T-helper 2 cell treated with Interferon-gamma antibody and Interleukin-4, amounts not matched to agents 100 ng/mL and 5 ng/mL, for 36 hours (primary cell): ENCODE results near the gene P3H2. TPM values are rescaled to one million over a fixed set of nuclear protein-coding genes. Genes with fewer than 3 reads are reported as not detected.

Source experiments
- intact Hi-C: fragments of 100-400 bp; cut with micrococcal nuclease; formaldehyde crosslinking; loops from one replicate; pipeline ENCODE4 v1.15.1; 2023
- total RNA-seq: library from RNA; stranded (reverse); gene quantifications from 2 replicates; pipeline ENCODE4 v1.2.3, GENCODE V29; 2022

P3H2 gene
- total RNA-seq, 1 donor from 2014 or later, result not detected

GRCh38 chr3:190017521-190018288, 103.0 kb downstream of the P3H2 start:
- intact Hi-C loops, result no loop called here

- intact Hi-C loops, result no loop called here
Measured at GRCh38 chr3:190016966-190017365, 103.7 kb downstream of the P3H2 start.

DNA sequence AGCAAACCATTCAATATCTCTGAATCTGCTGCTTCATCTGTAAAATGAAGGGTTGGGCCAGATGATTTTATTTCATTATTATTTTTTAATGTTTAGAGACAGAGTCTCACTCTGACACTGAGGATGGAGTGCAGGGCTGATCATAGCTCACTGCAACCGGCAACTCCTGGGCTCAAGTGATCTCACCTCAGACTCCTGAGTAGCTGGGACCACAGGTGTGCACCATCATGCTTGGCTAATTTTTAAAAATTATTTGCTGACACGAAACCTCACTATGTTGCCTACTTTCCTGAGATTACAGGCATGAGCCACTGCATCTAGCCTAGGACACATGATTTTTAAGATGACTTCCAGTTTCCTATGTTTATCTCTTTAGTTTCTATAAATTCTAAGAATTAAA, 105.8 kb downstream of the P3H2 start:
- intact Hi-C loops, result no loop called here

- intact Hi-C loops, result no loop called here
Measured at GRCh38 chr3:190013943-190014924, 106.5 kb downstream of the P3H2 start.

- intact Hi-C loops, result no loop called here
Measured at GRCh38 chr3:190012784-190013183, 107.9 kb downstream of the P3H2 start.

DNA sequence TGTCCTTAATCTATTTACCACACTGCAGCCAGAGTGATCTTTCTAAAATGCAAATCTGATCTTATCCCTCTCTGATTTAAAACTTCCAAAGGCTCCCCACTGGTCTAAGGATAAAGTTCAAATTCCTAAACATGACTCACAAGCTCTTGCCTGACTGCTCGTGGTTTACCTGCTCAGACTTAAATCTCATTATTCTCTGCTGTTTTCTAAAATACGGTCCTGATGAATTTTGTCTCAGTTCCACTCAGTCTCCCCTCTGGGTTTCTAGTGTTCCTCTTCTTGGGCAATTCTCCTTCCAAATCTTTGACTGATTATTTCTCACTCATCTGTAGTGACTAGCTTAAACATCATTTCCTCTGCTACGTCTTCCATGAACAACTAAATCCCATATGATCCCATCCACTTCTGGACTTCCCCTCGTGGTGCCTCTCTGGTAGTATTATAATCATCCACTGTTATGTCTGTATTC, 108.3 kb downstream of the P3H2 start:
- intact Hi-C loops, result no loop called here

DNA sequence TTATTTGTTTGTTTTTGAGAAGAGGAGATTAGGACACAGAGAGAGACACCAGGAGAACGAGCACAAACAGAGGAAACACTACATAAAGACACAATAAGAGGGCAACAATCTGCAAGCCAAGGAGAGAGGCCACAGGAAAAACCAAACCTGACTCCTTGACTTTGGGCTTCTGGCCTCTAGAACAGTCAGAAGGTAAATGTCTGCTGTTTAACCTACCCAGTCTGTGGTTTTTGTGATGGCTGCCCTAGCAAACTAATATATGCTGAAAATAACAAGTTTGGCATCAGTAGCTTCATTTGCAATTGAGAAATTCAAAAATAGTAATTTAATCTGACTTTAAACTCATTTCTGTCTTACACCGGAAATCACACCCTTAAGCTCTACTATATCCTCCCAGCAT, 110.2 kb downstream of the P3H2 start:
- intact Hi-C loops, result no loop called here

DNA sequence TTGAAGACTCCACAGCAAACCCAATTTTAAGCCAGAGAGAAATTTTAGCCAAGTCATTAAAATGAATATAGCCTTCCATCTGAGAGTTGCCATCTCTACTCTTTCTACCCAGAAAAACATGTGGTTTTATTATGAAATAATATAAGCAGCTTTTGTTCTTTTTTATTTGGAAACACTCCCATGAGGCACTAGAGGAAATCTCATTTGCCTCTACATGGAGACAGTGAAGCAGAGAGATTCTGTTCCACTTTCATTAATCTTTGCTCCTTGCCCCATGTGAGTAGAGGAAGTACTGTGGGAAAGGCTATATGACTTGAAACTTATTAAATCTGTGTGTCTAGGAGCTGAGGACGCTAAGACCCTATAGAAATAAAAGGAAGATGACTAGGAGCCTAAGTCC, 111.1 kb downstream of the P3H2 start:
- intact Hi-C loops, result no loop called here

DNA sequence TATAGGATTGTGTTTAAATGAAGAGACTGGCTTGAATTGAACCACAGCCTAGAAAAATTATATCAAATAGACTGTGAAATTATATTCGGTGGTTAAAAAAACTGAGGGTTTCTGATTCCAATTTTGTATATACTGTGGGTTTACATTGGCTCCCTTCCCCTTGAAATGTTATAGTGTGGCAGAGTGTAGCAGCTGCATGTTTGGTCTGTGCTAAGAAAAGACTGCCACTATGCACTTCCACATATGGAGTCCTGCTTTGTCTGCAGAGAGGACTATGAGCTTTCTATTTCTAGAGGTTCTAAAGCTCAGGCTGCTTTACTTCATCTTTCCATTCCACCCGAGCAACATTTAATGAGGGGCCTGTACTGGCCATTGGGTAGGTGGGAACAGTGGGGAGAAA, 112.3 kb downstream of the P3H2 start:
- intact Hi-C loops, result no loop called here

DNA sequence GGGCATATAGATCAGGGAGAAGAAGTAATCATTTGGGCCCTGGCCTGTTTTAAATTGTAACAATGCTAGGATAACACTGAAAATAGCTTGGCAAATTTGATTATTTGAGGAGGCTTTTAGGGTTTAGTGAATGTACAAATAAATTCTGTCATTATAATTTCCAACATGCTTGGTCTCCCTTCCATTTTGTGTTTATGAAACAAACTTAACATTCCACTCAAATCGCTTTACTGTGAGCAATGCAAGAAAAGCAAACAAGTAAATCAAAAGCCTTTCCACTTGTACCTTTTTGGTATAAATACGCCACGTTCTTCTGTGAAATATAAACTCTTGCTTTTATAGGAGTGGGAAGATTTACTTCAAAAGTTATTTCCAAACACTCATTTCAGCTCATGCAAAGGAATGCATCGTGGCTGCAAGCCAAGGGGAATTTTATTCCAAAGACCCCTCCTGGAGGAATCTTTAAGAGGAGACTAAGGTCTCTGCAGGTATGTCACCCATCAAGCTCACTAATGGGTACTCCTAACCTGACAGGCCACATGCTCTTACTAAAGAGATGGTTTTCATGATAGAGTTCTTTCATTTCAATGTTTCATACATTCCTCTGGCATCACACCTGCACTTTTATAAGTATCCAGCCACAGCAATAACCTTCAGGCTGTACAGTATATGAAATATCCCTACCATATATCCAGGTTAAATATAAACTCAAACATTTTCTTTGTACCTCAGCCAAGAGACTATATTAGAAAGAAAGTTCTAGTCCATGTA, 115.2 kb downstream of the P3H2 start:
- intact Hi-C loops, result no loop called here

- intact Hi-C loops, result no loop called here
Measured at GRCh38 chr3:190004656-190005055, 116.0 kb downstream of the P3H2 start.

- intact Hi-C loops, result no loop called here
Measured at GRCh38 chr3:190003681-190004123, 117.0 kb downstream of the P3H2 start.

GRCh38 chr3:190003068-190003467, 117.6 kb downstream of the P3H2 start:
- intact Hi-C loops, result no loop called here

DNA sequence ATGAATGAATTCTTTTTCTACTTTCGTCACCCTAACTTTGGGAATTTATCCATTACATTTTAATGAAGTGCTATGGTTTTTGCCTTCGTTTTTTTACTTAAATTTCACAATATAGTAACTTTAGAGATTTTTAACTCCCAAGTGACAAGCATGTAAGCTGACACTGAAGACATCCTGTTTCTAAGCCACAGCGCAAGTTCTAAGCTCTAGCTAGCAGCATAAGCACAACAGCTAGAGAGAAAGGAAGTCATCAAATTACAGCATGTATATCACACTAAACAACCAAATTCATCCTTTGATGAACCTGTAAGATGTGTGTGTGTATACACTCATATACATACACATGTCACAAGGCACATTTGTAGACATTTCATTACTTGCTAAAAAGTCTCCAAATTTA, 119.3 kb downstream of the P3H2 start:
- intact Hi-C loops, result no loop called here

- intact Hi-C loops, result no loop called here
Measured at GRCh38 chr3:190000861-190001196, 119.9 kb downstream of the P3H2 start.

GRCh38 chr3:190000187-190000860, 120.4 kb downstream of the P3H2 start:
- intact Hi-C loops, result no loop called here

GRCh38 chr3:189999718-190000117, 121.0 kb downstream of the P3H2 start:
- intact Hi-C loops, result no loop called here

DNA sequence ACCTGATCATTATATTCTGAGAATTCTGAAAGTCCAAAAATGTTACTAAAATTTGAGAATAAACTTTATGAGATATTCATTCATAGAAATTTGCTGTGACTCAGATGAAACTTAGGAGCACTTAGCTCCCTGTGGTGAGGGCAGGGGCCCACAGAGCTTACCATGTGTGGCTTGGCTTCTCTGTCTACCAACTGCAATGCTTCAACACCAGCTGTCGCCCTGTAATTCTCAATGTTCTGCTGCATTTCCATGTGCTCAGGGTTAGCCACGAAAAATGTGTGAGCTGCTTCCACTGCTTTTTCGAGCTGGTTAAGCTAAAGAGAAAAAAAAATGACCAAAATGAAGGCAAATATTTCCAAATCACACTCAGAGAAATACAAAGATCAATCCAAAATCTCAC, 125.6 kb downstream of the P3H2 start:
- intact Hi-C loops, result no loop called here

DNA sequence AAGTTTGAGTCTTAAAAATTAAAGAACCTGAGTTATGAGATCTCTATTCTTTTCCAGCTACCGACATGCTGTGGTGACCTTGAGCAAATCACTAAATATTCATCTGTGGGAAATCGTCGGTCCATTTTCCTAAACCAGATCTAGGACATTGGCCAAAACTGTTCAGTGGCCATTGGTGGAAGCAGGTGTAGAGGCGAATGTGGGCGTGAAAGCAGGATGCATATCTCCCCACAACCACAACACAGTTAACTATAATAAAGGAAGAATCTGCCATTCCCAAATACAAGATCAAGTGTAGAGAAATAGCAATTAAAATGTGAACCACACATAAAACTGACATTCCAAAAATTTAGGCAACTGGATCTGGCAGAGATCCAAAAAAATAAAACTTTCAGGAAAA, 129.9 kb downstream of the P3H2 start:
- intact Hi-C loops, result no loop called here

GRCh38 chr3:189988854-189989253, 131.8 kb downstream of the P3H2 start:
- intact Hi-C loops, result no loop called here

DNA sequence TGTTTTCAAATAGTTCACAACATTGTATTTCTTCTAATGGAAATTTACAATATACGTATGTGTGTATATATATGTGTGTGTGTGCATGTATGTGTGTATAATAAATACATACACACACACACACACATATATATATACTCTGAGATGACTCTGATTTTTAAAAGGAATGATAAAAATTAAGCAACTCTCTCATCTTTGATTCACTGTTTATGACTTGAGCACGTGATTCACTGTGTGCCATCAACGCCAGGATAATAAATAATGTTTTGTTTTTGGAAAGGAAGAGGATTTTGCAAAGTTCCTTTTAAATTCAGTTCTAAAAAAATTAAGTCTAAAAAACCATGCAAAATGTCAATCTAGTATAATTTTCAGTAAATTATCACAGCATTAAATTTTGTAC, 132.4 kb downstream of the P3H2 start:
- intact Hi-C loops, result no loop called here
